ENCODE data around the gene ADD2. TPM values are rescaled to one million over a fixed set of nuclear protein-coding genes. Genes with fewer than 3 reads are reported as not detected.

Gene ADD2
- total RNA-seq, 1 experiment from 2014 or later, result 124 TPM

- Histone ChIP-seq H2BK12ac (ENCODE audit: insufficient read length, low read depth, low read length) (no peak overlapping the region), H2AK5ac (ENCODE audit: insufficient read length, low read length) (no peak overlapping the region), H3K79me1 (ENCODE audit: insufficient read depth, low read depth, low read length, poor library complexity, severe bottlenecking) (no peaks in the 10 kb centered on the region), H3K27ac (ENCODE audit: insufficient read length, low read depth, low read length) (no peak overlapping the region), H3K23me2 (ENCODE audit: insufficient read length, low read depth, low read length, poor library complexity, severe bottlenecking) (no peaks in the 10 kb centered on the region), H2AFZ (ENCODE audit: low read length) (no peak overlapping the region), H3K27me3 (ENCODE audit: insufficient read depth, low read length) (peaks cover 14% of the 10 kb centered on the region; the same call in 1 of the 2 replicates), H4K8ac (replicated peaks; ENCODE audit: insufficient read length, low read depth, low read length) (no peak overlapping the region), H3K56ac (ENCODE audit: insufficient read length, low read depth, low read length) (no peak overlapping the region), H4K5ac (ENCODE audit: insufficient read length, low read depth, low read length) (no peak overlapping the region), H3K14ac (ENCODE audit: insufficient read depth, low read length) (no peak overlapping the region), H3T11ph (ENCODE audit: low read length) (no peak overlapping the region), H4K91ac (ENCODE audit: insufficient read length, low read depth, low read length) (no peak overlapping the region), H4K20me1 (ENCODE audit: control insufficient read depth, insufficient read depth, insufficient read length) (no peaks in the 10 kb centered on the region), H3K4me2 (ENCODE audit: insufficient read depth, insufficient read length, low read length) (no peak overlapping the region), H2BK15ac (ENCODE audit: low read depth, low read length) (no peak overlapping the region), H3K4ac (ENCODE audit: low read depth, low read length) (no peak overlapping the region), H2BK120ac (ENCODE audit: low read depth, low read length, poor library complexity, severe bottlenecking) (no peak overlapping the region), H2BK20ac (ENCODE audit: low read depth, low read length, poor library complexity, severe bottlenecking) (no peak overlapping the region), H3K18ac (ENCODE audit: insufficient read length, low read depth, low read length) (no peak overlapping the region), H3K9me3 (ENCODE audit: control insufficient read depth, low read depth, low read length) (no peaks in the 10 kb centered on the region), H3K23ac (ENCODE audit: insufficient read length, low read depth, low read length) (no peak overlapping the region), H2BK5ac (ENCODE audit: insufficient read length, low read length) (no peak overlapping the region), H3K9ac (ENCODE audit: extremely low read depth, insufficient read length, low read length) (no peak overlapping the region), H3K4me1 (ENCODE audit: insufficient read depth, low read length) (no peaks in the 10 kb centered on the region), H3K79me2 (ENCODE audit: insufficient read depth, low read length) (no peaks in the 10 kb centered on the region)
- no peak for TF ChIP-seq CTCF (conservative IDR thresholded peaks at IDR 0.05)
- H3K4me1 Mint-ChIP-seq, result peaks cover 12 to 16% of the 10 kb centered on the region in 2 experiments
- no peak for DNase-seq
- peaks cover 45% of the 10 kb centered on the region for H3K27me3 Mint-ChIP-seq (ENCODE audit: low read depth)
- no peak overlapping the region for H3K4me3 Mint-ChIP-seq
- no CpG with 5 or more reads among the region's 2 CpGs for WGBS (ENCODE audit: extremely low coverage, insufficient read length, low lambda C conversion rate)
- no peaks in the 10 kb centered on the region for H3K36me3 Mint-ChIP-seq (ENCODE audit: insufficient read depth in 1 of 3, low read depth in 3 of 3)
- H3K9me3 Mint-ChIP-seq, result no peaks in the 10 kb centered on the region
- no peak overlapping the region; a peak in 1 of 7 replicates for H3K27ac Mint-ChIP-seq
These were observed 16.3 kb upstream of the ADD2 start for GRCh38 chr2:70784320-70784719.

Data from H9 (cell line).